Kidney tubule cell (primary cell): ENCODE data around the gene DGKQ.
"Not testable (repeated sequence)": the region's sequence is repeated elsewhere in the genome, so short reads cannot be mapped to it uniquely, and the experiment has no call there.

Experiments used
- DNase-seq: peaks from one replicate; pipeline ENCODE4 v3.0.0-alpha.2; 2018; ENCODE audit warnings: low spot score

DGKQ gene

DNA sequence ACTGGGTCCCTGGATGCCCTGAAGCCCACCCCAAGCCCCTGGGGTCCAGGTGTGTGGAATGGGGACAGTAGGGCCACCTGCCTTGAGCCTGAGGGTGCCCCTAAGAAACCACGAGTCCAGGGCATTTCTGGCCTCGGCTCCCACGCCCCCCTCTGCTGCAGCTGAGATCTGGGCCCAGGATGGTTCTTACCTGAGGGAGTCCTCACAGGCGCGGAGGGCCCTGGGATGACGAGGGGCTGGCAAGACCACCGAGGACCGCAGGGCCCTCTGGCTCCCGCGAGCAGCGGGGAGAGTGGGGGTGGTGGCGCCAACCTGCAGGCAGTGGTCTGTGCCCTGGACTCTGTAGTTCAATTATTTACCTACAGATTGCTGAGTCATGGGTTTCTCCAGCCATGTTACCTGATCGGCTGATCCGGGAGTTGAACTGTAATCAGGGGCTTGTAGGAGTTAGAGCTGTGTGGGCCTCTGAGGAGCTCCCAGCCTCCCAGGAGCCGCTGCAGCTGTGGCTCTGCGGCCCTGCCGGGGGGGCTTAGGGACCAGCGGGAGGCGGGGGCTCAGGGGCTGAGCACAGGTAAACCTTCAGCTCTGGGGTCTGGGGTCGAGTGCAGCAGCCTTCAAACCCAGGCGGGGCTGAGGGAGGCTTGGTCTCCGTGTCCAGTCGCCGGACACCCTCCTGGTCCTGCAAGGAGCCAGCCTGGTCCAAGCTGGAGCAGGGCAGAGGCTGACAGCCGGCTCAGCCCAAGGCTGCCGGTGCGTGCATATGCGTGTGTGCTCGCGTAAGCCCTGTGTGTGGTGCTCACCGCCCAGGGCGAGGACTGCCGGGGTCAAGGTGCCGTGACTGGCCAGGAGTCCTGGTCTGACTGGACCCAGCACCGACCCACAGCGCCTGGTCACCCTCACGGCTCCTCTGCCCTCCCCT lies 20.0 kb upstream of the DGKQ start, which contains the start of gene SLC26A1:
Gene SLC26A1 (minus strand): TSS at position 294 of the 919 bp plus-strand sequence. CDS start 1,701 bp downstream, outside the sequence.
- DNase-seq = peak; percentile 88

DNA sequence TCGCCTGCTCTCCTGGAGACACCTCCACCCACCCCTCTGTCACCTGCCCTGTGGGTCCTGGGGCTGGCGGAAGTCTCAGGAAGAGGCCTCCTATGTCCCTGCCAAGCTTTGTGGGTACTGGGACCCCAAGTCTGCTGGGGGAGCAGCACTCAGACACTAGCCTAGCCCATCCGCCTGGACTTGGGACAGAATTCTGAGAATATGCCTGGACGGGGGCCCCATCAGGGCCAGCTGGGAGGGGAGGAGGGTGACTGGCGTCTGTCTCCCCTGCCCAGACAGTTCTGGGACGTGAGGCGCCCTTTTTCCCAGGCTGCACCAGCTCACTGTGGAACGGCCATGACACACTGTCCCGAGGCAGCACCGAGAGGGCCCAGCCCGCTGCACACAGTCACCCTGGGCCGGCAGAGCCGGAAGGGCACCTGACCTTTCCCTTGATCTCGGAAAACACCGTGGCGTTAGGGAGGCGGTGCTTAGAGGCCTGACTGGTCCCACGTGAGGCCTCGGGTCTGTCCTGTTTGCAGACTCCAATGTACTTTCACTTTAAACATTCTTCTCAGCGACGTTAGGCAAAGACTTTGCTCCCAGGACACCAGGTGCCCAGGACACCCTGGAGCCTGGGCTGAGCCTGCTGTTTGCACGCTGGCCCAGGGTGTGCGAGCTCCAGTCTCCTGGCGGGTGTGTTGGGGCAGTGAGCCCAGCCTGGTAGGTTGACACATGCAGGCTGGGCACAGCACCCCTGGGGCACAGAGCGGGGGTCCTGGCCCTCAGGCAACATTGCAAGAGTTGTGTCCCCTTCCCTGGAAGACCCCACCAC lies 19.1 kb upstream of the DGKQ start:
- DNase-seq = peak; percentile 96

DNA sequence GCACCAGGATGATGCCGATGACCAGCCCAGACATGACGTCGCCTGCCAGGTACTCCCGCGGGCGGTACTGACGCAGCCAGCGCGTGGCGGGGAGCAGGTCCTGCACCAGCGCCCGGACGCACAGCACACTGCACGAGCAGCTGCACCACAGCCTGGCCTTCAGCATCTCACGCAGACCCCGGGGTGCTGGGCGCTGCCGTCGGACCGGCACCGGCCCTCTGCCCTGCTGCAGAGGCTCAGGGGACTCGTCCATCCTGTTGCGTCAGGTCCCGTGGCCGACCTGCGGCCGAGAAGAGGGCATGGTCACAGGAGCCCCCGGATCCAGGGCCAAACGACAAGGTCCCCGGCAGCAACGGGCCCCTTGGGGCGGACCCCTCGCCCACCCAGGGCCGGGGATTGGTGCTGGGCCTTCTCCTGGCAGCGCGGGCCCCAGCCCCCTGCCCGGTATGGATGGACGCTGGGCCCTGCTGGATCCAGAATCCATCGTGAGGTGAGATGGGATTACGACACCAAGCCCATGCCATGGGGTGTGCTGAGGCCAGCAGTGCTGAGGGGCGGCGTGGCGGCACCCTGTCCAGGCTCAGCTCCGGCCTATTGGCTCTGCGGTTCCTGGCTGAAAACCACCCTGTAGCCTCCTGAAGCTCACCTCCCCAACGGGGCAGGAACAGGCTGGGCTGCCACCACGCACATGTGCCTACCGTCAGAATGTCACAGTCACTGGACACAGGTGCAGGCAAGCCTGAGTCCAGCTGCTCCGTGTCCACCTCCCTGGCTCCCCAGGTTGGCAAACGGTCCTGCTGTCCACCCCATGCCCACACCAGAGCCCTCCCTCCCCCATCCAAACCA lies 18.3 kb upstream of the DGKQ start:
- DNase-seq = no peak

DNA sequence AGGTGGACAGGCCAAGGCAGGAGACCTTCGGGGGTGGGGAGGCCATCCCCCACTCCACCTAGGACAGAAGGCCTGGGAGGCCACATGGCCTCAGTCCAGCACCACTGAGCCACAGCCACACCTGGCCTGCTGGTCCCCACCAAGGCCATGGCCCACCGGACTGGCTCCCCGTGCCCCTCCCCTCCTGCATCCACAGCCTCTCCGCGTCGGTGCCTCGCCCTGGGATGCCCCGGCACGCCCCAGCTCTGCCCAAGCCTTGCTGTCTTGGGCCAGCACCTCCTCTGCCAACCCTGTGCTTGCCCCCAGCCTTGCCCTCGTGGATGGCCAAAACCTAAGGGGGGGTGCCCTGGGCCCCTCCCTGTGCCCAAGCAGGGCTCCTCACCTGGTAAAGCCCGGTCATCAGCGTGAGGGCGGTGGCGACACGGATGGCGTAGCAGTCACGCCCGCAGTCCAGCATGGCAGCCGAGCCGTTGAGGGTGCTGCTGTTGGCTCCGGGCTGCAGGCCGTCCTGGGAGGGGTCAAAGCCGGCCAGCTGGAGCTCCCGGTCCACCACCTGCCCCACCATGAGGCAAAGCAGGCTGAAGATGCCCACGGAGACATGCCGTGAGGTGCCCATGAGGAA lies 17.5 kb upstream of the DGKQ start:
- no peak for DNase-seq

DNA sequence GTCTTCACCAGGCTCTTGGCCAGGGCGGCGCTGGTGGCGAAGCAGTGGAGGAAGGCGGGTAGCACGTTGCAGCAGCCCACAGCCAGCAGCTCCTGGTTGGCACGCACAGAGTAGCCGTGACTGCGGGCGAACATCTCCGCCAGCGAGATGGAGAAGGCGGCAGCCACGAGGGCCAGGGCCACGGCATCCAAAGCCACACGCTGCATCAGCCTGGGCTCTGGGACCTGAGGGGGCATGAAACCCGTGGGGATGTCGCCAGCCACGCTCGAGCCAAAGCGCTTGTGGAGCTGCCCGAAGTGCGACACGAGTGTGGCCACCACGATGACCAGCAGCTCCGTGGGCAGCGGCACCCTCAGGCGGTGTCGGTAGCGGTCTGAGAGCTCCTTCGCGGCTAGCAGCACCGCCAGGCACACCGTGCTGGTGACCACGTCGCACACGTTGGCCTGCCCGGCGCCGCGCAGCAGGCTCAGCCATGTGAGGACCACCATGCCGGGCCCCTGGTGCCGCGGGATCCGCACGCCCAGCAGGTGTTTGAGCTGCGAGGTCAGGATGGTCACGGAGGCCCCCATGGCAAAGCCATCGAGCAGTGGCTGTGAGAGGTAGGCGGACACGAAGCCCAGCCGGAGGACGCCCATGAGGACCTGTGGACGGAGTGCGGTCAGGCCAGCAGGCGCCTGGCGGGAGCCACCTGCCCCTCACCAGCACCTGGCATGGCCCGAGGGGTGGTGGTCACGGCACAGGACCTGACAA lies 16.5 kb upstream of the DGKQ start:
- no peak for DNase-seq

DNA sequence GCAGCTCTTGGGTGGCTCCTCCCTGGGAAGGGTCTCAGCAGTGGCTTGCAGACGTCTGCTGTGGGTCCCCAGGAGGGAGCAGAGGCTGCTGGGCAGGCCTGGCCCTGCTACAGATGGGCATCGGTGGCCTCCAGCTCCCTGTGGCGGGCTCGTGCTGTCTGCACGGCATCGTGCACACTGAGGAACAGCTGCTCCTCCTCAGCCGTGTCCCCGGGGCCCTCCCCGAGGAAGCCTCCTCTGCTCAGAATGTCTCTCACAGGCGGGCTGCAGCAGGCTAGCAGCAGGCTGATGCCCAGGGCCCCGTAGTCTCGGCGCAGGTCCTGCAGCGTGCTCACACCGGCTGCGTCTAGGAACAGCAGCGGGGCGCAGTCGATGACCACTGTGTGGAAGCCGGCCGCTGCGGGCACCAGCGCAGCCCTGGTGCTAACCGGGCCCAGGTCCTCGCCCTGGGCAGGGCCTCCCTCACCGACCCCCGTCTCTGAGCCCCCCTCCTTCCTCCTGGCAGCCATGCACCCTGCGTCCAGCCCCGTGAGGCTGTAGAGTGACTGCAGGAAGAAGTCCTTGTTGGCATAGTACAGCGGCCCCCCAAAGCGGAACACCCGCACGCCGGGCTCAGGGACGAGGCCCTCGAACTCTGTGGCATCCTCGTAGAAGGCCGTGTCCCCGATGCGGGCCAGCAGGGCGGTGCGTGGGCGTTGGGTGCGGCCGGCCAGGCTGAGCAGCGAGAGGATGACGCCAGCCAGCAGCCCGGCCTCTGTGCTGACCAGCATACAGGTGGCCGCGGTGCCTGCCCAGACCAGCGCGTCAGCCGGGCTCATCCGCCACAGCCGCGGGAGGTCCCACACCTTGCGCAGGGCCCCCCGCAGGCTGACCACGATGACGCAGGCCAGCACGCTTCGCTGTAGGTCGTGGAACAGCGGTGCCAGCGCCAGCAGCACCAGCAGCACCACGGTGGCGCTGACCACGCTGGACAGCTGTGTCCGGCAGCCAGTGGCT lies 15.7 kb upstream of the DGKQ start:
- DNase-seq = no peak

DNA sequence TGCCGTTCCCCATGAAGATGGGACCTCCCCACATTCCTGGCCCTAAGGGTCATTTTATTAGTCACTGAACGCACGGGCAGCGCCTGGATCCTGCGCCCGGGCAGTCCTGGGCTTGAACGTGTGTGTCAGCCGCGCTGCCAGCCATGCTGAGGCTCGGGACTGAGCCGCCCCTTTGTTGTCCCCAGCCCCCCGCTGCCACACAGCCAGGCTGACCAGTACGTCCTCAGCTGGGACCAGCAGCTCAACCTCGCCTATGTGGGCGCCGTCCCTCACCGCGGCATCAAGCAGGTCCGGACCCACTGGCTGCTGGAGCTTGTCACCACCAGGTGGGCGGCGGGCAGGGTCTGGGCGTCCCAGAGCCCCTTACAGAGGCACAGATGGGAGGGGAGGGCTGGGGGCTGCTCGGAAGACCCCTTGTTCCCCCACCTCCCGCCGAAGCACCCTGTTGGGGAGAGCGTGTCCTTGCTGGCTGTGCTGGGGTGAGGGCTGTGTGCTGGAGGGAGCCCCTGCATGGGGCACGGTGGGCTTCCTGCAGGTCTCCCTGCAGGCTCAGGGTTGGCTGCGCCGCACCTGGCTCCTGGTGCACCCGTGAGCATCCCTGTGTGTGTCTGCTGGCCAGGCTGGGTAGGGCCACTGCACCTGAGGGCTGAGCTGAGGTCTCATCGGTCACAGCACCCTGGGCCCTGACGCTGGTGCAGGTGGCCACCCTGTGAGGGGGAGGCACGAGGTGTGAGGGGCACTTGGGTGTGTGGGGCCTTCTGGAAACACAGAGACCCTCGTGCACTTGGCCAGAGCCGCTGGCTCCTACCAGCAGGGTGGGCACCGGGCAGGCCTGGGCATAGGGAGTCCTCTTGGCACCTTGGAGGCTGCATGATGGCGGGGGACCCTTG lies 14.5 kb upstream of the DGKQ start:
- peak; percentile 93 for DNase-seq

DNA sequence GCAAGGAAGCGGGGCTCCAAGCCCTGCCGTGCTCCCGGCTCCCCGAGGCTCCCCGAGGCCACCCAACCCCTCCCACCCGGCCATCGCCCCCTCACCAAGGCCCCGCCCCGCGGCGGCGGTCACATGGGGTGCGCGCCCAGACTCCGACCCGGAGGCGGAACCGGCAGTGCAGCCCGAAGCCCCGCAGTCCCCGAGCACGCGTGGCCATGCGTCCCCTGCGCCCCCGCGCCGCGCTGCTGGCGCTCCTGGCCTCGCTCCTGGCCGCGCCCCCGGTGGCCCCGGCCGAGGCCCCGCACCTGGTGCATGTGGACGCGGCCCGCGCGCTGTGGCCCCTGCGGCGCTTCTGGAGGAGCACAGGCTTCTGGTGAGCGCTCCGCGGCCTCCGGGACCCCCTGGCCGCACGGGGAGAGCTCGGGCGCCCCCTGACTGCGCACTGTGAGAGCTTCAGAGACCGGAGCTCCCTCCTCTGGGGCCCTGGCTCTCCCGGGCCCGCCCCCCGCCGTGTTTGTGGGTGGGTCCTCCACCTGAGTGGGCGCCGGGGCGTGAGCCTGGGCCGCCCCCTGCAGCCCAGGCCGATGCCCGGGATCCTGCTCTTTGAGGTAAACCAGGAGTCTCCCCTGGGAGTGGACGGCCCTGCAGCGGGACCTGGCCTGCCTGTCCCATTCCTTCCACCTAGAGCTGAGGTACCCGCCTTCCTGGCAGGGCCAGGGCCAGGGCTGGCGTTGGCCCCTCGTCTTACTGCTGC lies 13.7 kb upstream of the DGKQ start, which contains the start of gene IDUA:
Gene IDUA (plus strand): TSS at position 166 of the 745 bp plus-strand sequence. CDS start 41 bp downstream, at position 207.
- DNase-seq = peak; percentile 84

DNA sequence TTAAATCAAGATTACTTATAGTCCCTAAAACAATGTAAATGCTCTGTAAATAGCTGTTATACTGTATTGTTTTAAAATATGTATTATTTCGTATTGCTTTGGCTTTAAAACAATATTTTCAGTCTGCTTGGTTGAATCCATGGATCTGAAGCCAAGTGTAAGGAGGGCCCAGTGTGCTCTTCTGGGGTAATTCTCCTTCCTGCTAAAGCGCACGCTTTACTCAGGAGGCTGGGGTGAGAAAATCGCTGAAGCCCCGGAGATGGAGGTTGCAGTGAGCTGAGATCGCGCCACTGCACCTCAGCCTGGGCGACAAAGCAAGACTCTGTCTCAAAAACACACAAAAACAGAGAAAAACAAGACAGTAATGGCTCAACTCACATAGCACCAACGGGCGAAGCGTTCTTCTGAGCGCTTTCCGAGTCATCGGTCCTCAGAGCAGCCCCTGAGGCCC lies 13.1 kb upstream of the DGKQ start:
- no peak for DNase-seq

DNA sequence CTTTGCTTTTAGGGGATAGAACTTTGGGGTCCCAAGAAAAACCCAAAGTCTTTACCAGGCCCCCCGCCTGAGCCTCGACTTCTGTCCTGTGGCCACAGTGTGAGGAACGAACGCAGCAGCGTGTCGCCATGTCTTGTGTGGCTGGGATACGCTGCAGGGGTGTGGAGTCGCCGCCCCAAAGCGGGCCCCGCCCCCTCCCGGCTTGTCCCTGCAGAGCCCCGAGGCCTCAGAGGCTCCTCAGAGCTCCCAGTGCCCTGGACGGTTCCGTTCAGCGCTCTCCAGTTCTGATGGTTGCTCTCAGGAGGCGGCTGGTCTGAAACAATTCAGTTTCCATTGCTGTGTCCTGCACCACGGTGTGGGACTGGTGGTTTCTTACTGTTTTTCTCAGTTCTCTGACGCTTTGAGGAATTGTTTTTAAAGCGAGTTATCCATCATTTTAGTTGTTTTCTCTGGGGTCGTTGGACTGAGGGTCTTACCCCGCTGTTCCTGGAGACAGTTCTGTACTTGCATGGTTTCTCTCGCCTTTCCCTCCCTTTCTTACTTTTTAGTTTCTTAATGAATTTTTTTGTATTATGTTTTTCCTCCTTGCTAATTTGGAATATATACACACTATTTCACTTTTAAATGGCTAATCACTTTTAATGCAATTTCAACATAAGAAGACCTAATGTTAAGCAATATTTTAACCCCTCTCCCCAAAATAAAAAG lies 11.9 kb upstream of the DGKQ start:
- DNase-seq = peak; percentile 63

DNA sequence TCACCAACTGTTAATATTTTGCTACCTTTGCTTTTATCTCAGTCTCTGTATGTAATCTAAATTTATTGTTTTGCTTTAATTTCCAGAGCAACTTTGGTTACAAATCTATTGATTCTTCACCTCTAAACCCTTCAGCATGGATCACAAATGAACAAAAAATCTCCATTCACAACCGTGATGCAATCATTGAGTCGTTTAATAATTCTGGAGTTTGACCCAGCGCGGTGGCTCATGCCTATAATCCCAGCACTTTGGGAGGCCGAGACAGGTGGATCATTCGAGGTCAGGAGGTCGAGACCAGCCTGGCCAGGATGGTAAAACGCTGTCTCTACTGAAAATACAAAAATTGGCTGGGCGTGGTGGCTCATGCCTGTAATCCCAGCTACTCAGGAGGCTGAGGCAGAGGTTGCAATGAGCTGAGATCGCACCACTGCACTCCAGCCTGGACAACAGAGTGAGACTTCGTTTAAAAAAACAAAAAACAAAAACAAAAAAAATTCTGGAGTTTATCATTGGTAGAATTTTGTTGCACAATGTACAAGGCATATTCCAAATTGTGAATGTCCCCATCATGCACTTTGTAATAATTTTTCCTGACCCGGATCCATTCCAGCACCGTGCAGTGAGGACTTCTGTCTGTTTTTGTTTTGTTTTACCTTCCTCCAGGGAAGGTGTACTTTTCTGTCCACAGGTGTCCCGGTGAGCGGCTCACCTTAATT lies 11.1 kb upstream of the DGKQ start:
- DNase-seq = no peak

DNA sequence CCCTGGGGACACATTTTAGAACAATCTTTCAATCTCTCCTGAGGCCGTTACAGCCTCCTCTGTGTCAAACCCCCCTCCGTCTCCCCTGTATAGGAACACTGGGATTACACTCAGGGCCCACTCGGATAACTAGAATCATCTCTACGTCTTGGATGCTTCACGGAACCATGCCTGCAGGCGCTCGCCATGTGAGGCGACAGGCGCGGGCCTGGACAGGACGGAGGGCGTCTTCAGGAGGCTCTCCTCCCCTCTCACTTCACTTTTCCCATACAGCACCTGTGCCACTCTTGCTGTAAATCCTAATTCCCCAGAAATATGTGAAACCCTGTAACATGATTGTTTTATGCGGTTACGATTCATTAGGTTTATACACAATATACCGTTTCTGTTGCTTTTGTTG lies 9.4 kb upstream of the DGKQ start:
- no peak for DNase-seq

DNA sequence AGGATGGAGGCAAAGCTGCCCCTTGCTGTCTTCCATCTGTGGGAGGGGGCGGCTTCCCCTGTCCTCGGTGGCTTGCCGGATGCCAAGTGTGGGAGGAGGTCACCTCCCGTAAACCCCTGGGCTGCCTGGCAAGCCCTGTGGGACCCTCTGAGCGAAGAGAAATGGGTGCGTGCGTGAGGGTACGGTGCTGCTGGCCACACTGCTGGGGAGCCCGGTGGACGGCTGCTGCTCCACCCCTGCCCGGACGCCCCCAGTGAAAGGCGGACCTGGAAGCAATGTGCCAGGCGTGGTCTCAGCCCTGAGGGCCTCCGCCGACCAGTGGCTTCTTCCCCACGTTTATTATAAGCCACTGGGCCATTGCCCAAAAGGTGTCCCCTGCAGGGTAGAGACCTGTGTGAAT lies 8.9 kb upstream of the DGKQ start:
- DNase-seq = no peak

DNA sequence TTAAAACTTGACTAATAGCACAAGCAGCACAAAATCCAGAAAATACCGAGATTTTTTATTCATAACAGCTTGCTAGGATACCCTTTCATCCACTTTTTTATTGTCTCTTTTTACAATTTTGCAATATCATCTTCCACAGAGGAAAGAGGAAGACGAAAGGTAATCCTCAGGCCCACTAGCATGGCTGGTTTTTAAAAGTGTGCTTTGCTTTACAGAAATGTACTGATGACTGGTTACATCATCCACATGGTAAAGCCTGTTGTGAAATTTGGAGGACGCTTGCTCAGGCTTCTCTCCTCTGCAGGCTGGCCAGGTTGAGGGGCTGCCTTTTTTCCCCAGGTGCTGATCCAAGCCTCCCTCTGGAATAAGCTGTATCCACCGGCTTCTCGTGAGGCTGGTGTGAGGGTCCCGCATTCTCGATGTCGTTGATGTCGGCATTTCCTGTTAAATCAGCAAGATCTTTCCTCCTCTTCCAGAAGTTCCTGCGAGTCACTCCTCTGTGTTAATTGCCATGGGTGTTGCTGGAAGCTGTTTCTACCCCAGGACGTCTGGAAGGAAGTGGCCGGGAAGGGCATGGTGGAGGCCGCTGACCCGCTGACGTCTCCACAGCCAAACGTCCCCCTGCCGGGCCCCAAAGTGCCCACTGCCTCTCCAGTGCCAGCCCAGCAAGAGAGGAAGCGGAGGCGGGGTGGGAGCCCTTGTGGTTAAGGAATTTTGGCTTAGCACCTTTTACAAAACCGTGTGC lies 5.8 kb upstream of the DGKQ start:
- DNase-seq = no peak

DNA sequence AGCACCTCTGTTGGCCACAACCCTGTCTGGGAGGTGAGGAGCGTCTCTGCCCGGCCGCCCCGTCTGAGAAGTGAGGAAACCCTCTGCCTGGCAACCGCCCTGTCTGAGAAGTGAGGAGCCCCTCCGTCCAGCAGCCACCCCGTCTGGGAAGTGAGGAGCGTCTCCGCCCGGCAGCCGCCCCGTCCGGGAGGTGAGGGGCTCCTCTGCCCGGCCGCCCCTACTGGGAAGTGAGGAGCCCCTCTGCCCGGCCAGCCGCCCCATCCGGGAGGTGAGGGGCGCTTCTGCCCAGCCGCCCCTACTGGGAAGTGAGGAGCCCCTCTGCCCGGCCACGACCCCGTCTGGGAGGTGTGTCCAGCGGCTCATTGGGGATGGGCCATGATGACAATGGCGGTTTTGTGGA lies 2.6 kb upstream of the DGKQ start:
- not testable (repeated sequence) for DNase-seq

DNA sequence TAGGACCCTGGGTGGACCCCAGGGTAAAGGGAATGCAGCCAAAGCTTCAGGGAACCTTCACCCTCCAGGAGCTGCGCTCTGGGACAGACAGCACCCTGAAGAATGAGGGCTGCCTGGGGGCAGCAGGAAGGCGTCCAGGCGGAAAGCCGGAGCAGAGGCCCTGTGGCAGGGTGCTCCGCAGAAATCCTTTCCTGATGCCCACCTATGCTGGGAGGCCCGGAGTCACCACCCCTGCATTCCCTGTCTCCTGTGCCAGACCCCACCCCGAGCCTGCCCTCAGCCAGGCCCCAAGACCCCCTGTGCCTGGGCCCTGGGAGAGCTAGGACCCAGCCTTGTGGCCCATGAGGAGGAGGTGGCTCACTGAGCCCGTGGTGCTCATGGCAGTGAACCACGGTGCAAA lies 1.3 kb upstream of the DGKQ start:
- DNase-seq = no peak
